Thoracic aorta (tissue), 2 donors: Measurements from ENCODE around the gene BCAT1. TPM values are rescaled to one million over a fixed set of nuclear protein-coding genes. Genes with fewer than 3 reads are reported as not detected.
"Not testable (repeated sequence)": the region's sequence is repeated elsewhere in the genome, so short reads cannot be mapped to it uniquely, and the experiment has no call there.

Experiments
- ATAC-seq: fragments of 150-250 bp; one replicate; pipeline ENCODE4 v1.8.0; 2017; ENCODE audit warnings: low read depth; ENCODE audit not compliant: insufficient number of reproducible peaks, low FRiP score
- DNase-seq: peaks from one replicate; pipeline ENCODE4 v3.0.0-alpha.2; 2020; ENCODE audit warnings: low spot score
- H3K27ac ChIP-seq, 2 donors: fragments of 200-600 bp; sonication (generic); 1 replicate in 1 of 2; 2 replicates in 1 of 2; pipeline ENCODE4 v1.5.1; 2016; ENCODE audit warnings: mild to moderate bottlenecking in 2 of 2, moderate library complexity in 2 of 2
- H3K27me3 ChIP-seq: fragments of 200-600 bp; sonication (generic); replicated peaks from 2 replicates; pipeline ENCODE4 v1.6.0; 2016; ENCODE audit warnings: mild to moderate bottlenecking; ENCODE audit not compliant: insufficient read depth
- H3K36me3 ChIP-seq: fragments of 200-600 bp; sonication (generic); one replicate; pipeline ENCODE4 v1.5.1; 2016
- H3K4me1 ChIP-seq, 2 donors: fragments of 200-600 bp; sonication (generic); 1 replicate in 1 of 2; 2 replicates in 1 of 2; pipeline versions ENCODE4 v1.5.1 to v1.6.0; 2016; ENCODE audit warnings: low read depth in 2 of 2, mild to moderate bottlenecking in 1 of 2; ENCODE audit not compliant: control insufficient read depth in 1 of 2
- H3K4me3 ChIP-seq: fragments of 200-600 bp; sonication (generic); 2 replicates; pipeline ENCODE4 v1.5.1; 2016; ENCODE audit warnings: mild to moderate bottlenecking
- H3K9me3 ChIP-seq: fragments of 200-600 bp; sonication (generic); 2 replicates; pipeline ENCODE4 v1.5.1; 2016
- CTCF ChIP-seq: fragments of 200-600 bp; sonication (generic); IDR thresholded peaks from one replicate; pipeline ENCODE4 v1.5.1; 2019; ENCODE audit warnings: antibody characterized with exemption
- total RNA-seq, 2 donors: library from RNA; depleted of rRNA; stranded (reverse); fragments of >200 nt; gene quantifications; one replicate each; pipeline versions ENCODE4 v1.1.0 to v1.2.3, GENCODE V29; 2016

The BCAT1 gene
- total RNA-seq, 2 donors from 2014 or later, result 24.9 to 28.6 TPM

GRCh38 chr12:24937553-24938244, 11.2 kb downstream of the BCAT1 start:
- no peak overlapping the region for H3K4me3 ChIP-seq
- no peaks in the 10 kb centered on the region for H3K36me3 ChIP-seq
- TF ChIP-seq CTCF, result no peak
- H3K27ac ChIP-seq, result no peak overlapping the region
- no peaks in the 10 kb centered on the region for H3K4me1 ChIP-seq
- no peaks in the 10 kb centered on the region for H3K27me3 ChIP-seq
- DNase-seq (no peak), ATAC-seq (no peak)
- no peaks in the 10 kb centered on the region for H3K9me3 ChIP-seq

- H3K36me3 ChIP-seq, result no peaks in the 10 kb centered on the region
- no peak overlapping the region for H3K27ac ChIP-seq
- no peak for TF ChIP-seq CTCF
- ATAC-seq (no peak), DNase-seq (no peak)
- H3K9me3 ChIP-seq, result no peaks in the 10 kb centered on the region
- no peak overlapping the region for H3K4me3 ChIP-seq
- H3K4me1 ChIP-seq, result no peaks in the 10 kb centered on the region
- no peaks in the 10 kb centered on the region for H3K27me3 ChIP-seq
Measured at GRCh38 chr12:24933694-24934407, 15.1 kb downstream of the BCAT1 start.

GRCh38 chr12:24931666-24932405, 17.1 kb downstream of the BCAT1 start:
- Histone ChIP-seq H3K4me3 (no peak overlapping the region), H3K27me3 (no peaks in the 10 kb centered on the region), H3K27ac (no peak overlapping the region), H3K36me3 (no peaks in the 10 kb centered on the region), H3K9me3 (no peaks in the 10 kb centered on the region), H3K4me1 (no peaks in the 10 kb centered on the region)
- DNase-seq (no peak), ATAC-seq (no peak)
- no peak for TF ChIP-seq CTCF

- H3K27me3 ChIP-seq, result no peaks in the 10 kb centered on the region
- H3K9me3 ChIP-seq, result no peaks in the 10 kb centered on the region
Measured at GRCh38 chr12:24929953-24930352, 18.9 kb downstream of the BCAT1 start.

GRCh38 chr12:24928533-24929306, 20.2 kb downstream of the BCAT1 start:
- H3K27me3 ChIP-seq, H3K27ac ChIP-seq, H3K9me3 ChIP-seq, H3K36me3 ChIP-seq, H3K4me1 ChIP-seq, DNase-seq, H3K4me3 ChIP-seq, ATAC-seq: not testable (repeated sequence)

More at GRCh38 chr12:24929953-24930352, 18.9 kb downstream of the BCAT1 start:
- H3K4me3 ChIP-seq, result no peak overlapping the region
- H3K36me3 ChIP-seq, result no peaks in the 10 kb centered on the region
- ATAC-seq (no peak), DNase-seq (no peak)
- no peaks in the 10 kb centered on the region for H3K4me1 ChIP-seq
- TF ChIP-seq CTCF, result no peak
- H3K27ac ChIP-seq, result no peak overlapping the region
